GM12872 (cell line): ENCODE data around the gene PHF2.

ENCODE experiments used
- CTCF ChIP-seq: IDR thresholded peaks from 3 replicates; pipeline ENCODE4 v1.5.1; 2011; ENCODE audit warnings: low read depth, mild to moderate bottlenecking, low read length, moderate library complexity; ENCODE audit not compliant: insufficient read depth

Gene PHF2

GRCh38 chr9:93668261-93668871 is 92.0 kb downstream of the PHF2 start:
- TF ChIP-seq CTCF = no peak

- no peak for TF ChIP-seq CTCF
Observed at GRCh38 chr9:93669116-93669957, 93.0 kb downstream of the PHF2 start.

- no peak for TF ChIP-seq CTCF
Observed at GRCh38 chr9:93669958-93670207, 93.5 kb downstream of the PHF2 start.

GRCh38 chr9:93670208-93671019 is 94.0 kb downstream of the PHF2 start:
- no peak for TF ChIP-seq CTCF

- TF ChIP-seq CTCF = no peak
Observed at GRCh38 chr9:93671020-93671338, 94.6 kb downstream of the PHF2 start.

- TF ChIP-seq CTCF = no peak
Observed at GRCh38 chr9:93673021-93673838, 96.8 kb downstream of the PHF2 start.
